ENCODE measurements around the gene SIGLEC10. TPM values are rescaled to one million over a fixed set of nuclear protein-coding genes. Genes with fewer than 3 reads are reported as not detected.

SIGLEC10 gene
- total and polyA plus RNA-seq, 9 of the 15 experiments (the other 6 are each of a cell fraction or from before 2014, with no cell fraction given) = 0.10 to 1.8 (median 0.82) TPM

DNA sequence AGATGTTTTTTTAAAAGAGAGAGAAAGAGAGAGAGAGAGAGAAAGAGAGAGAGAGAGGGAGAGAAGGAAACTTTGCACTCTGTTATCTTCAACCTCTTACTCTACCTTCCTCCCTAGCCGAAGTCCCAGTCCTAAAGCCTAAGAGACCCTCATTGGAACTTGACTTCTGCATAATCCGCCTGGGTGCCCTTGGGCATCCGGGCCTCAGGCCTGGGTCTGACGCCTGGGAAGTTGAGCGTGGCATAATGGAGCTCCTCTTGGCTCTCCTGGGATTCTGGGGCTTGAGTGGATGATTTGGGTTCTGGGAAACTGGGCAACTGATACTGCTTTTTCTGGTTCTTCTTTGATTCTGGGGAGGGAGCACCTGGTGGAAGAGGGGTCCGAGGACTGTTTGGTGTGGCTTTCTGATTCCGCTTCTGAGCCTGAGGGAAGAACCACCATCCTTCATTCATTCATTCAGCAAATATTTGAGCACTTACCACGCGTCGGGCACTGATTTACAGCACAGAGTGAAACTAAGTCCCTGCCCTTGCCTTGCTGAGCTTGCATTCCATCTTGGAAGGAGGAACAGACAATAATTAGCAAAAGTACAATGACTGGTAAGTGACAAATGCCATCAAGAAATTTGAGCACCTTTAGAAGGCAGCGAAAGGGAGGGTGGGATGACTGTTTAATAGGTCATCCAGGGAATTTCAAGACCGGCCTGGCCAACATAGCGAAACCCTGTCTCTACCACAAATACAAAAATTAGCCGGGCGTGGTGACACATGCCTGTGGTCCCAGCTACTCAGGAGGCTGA, 6.3 kb downstream of the SIGLEC10 start (continued):
- TF ChIP-seq NRF1 (conservative IDR thresholded peaks at IDR 0.05 in 1 of 2, IDR thresholded peaks at IDR 0.05 in 1 of 2) (no peak), POLR2G (IDR thresholded peaks at IDR 0.05; ENCODE audit: low read depth, low read length) (no peak), ASH1L (IDR thresholded peaks at IDR 0.05; ENCODE audit: borderline replicate concordance, low read depth, partially characterized antibody) (no peak), SMAD1 (IDR thresholded peaks at IDR 0.05; ENCODE audit: low read depth, low read length, partially characterized antibody) (no peak), NFRKB (IDR thresholded peaks at IDR 0.05; ENCODE audit: low read depth) (no peak)

GRCh38 chr19:51407511-51408131, 9.8 kb downstream of the SIGLEC10 start:
- in situ Hi-C loops (cut with MboI) = no loop called here
- no peaks in the 10 kb centered on the region for H3K9me1 ChIP-seq (ENCODE audit: control insufficient read depth, insufficient read depth, low read length)
- ChIA-PET CTCF (ENCODE audit: low intra/inter-chr PET ratio) (interaction anchor here (0.6 to 1.8 kb wide), 6 partner anchors 12 to 253 kb away, joined by 3 to 10 read pairs (median 5); no protein-coding TSS in a partner anchor), POLR2A (interaction anchor here (0.6 to 2.3 kb wide), 9 partner anchors 10 to 253 kb away, joined by 3 to 14 read pairs (median 4); partner anchors contain the start of genes C19orf84, SIGLEC10 and VSIG10L)
- H4K20me1 ChIP-seq (replicated peaks; ENCODE audit: control insufficient read depth, insufficient read depth, low read length) = no peaks in the 10 kb centered on the region
- no TSS peak for BruUV-seq (replicated peaks)
- no peak overlapping the region; the same call in 1 of the 2 replicates for H2AFZ ChIP-seq (ENCODE audit: low read depth, low read length)
- no peak overlapping the region for H3K4me2 ChIP-seq (ENCODE audit: insufficient read depth, low read length)
- no peak overlapping the region for H3K27ac ChIP-seq (ENCODE audit: extremely low read depth, low read depth, low read length)
- WGBS (ENCODE audit: insufficient coverage, low coverage, missing lambda C conversion rate) = 7% methylated on average over 6 of the region's 6 CpGs
- peaks cover 7 to 13% of the 10 kb centered on the region in 2 experiments; a peak in 4 of 5 replicates for H3K4me1 ChIP-seq (replicated peaks in 1 of 2; ENCODE audit: control insufficient read depth in 2 of 2, insufficient read depth in 2 of 2, low read length in 2 of 2)
- FAIRE-seq (peak; percentile 90), ATAC-seq (peak; percentile 98), DNase-seq (ENCODE audit: extremely low read depth in 1 of 4, low spot score in 3 of 4) (peak; percentile 77 to 84 (median 79))
- H3K27me3 ChIP-seq (ENCODE audit: control insufficient read depth in 2 of 2, insufficient read depth in 2 of 2, low read length in 2 of 2) = no peaks in the 10 kb centered on the region
- intact Hi-C loops (cut with micrococcal nuclease) = loop anchor here (1.0 kb wide), 1 partner anchor 68 kb away; no protein-coding TSS in a partner anchor
- H3K79me2 ChIP-seq (ENCODE audit: control insufficient read depth, insufficient read depth, low read length) = no peaks in the 10 kb centered on the region
- peaks cover 3% of the 10 kb centered on the region; the same call in 1 of the 2 replicates for H3K9me3 ChIP-seq (replicated peaks; ENCODE audit: control insufficient read depth, insufficient read depth, low read depth, low read length)
- peak overlapping the region in 1 of 2 experiments; percentile 19; a peak in 1 of 4 replicates for H3K9ac ChIP-seq (ENCODE audit: insufficient read depth in 1 of 2, low read depth in 2 of 2, low read length in 2 of 2)
- no peak overlapping the region for H3K4me3 ChIP-seq
- H3K36me3 ChIP-seq (ENCODE audit: control insufficient read depth, insufficient read depth, low read length) = peaks cover 4% of the 10 kb centered on the region
- TF ChIP-seq NCOA2 (IDR thresholded peaks at IDR 0.05; ENCODE audit: partially characterized antibody in 2 of 2) = no peak
- TF ChIP-seq SMARCE1 (IDR thresholded peaks at IDR 0.05) = no peak
- TF ChIP-seq ETV5 (CRISPR knock-in tag; IDR thresholded peaks at IDR 0.05; ENCODE audit: low read depth) = no peak
- TF ChIP-seq POLR2AphosphoS2 (IDR thresholded peaks at IDR 0.05; ENCODE audit: low read length) = no peak
- TF ChIP-seq UBTF (IDR thresholded peaks at IDR 0.05; ENCODE audit: borderline replicate concordance in 1 of 2, low read depth in 2 of 2, low read length in 2 of 2) = no peak
- no peak for TF ChIP-seq ZNF77 (CRISPR knock-in tag; IDR thresholded peaks at IDR 0.05)
- TF ChIP-seq ZNF644 (tag; IDR thresholded peaks at IDR 0.05; ENCODE audit: low read depth) = no peak
- peak; percentile 70; the same call in 1 of the 2 replicates for TF ChIP-seq SPI1 (IDR thresholded peaks at IDR 0.05; ENCODE audit: borderline replicate concordance, low read depth, low read length)
- no peak for TF ChIP-seq ESRRA (IDR thresholded peaks at IDR 0.05; ENCODE audit: borderline replicate concordance, low read depth)
- no peak for TF ChIP-seq ZNF655 (CRISPR knock-in tag; IDR thresholded peaks at IDR 0.05)
- TF ChIP-seq RBM25 (IDR thresholded peaks at IDR 0.05; ENCODE audit: low read depth, low read length, severe bottlenecking) = peak; percentile 28

Measured in K562 (cell line).